ENCODE results near the gene PTCD3. TPM values are rescaled to one million over a fixed set of nuclear protein-coding genes. Genes with fewer than 3 reads are reported as not detected.

PTCD3 gene
- total and polyA plus RNA-seq, 12 donors = 34.8 to 332 (median 112) TPM

- intact Hi-C loops (cut with DNase I) = no loop called here
- TF ChIP-seq, protein P1, sequence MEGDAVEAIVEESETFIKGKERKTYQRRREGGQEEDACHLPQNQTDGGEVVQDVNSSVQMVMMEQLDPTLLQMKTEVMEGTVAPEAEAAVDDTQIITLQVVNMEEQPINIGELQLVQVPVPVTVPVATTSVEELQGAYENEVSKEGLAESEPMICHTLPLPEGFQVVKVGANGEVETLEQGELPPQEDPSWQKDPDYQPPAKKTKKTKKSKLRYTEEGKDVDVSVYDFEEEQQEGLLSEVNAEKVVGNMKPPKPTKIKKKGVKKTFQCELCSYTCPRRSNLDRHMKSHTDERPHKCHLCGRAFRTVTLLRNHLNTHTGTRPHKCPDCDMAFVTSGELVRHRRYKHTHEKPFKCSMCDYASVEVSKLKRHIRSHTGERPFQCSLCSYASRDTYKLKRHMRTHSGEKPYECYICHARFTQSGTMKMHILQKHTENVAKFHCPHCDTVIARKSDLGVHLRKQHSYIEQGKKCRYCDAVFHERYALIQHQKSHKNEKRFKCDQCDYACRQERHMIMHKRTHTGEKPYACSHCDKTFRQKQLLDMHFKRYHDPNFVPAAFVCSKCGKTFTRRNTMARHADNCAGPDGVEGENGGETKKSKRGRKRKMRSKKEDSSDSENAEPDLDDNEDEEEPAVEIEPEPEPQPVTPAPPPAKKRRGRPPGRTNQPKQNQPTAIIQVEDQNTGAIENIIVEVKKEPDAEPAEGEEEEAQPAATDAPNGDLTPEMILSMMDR (IDR thresholded peaks at IDR 0.05) = no peak
- TF ChIP-seq POLR2A (IDR thresholded peaks at IDR 0.05) = no peak
- H3K9me3 ChIP-seq (replicated peaks in 1 of 3) = no peaks in the 10 kb centered on the region
- H3K27ac ChIP-seq = no peak overlapping the region
- no peak for DNase-seq
- H3K4me1 ChIP-seq (replicated peaks in 1 of 2) = peaks cover 11 to 23% of the 10 kb centered on the region in 2 donors
- no peak overlapping the region for H3K4me3 ChIP-seq
- H3K36me3 ChIP-seq (replicated peaks in 1 of 2) = peaks cover 0 to 27% of the 10 kb centered on the region in 2 donors
- H3K27me3 ChIP-seq = no peaks in the 10 kb centered on the region
Measured at GRCh38 chr2:86102157-86102556, 3.9 kb upstream of the PTCD3 start.

GRCh38 chr2:86105252-86105968 lies 625 bp upstream of the PTCD3 start, which contains the start of gene POLR1A:
Gene POLR1A (minus strand): TSS chr2:86105886. CDS start chr2:86105776, 110 bp downstream.
- peak; percentile 86 to 97 (median 93) for DNase-seq
- WGBS, 4 donors = 0% methylated on average over 34 to 38 of the region's 38 CpGs
- peaks cover 15 to 33% of the 10 kb centered on the region in 2 donors for H3K4me1 ChIP-seq (replicated peaks in 1 of 2)
- TF ChIP-seq POLR2A (IDR thresholded peaks at IDR 0.05) = no peak
- TF ChIP-seq, protein P1 (IDR thresholded peaks at IDR 0.05) = peak in 1 of 6 experiments; percentile 32
- no peaks in the 10 kb centered on the region for H3K27me3 ChIP-seq
- H3K27ac ChIP-seq = peak within 1 kb of the TSS; percentile 46 to 90 (median 64)
- H3K36me3 ChIP-seq (replicated peaks in 1 of 2) = peaks cover 0 to 17% of the 10 kb centered on the region in 2 donors
- intact Hi-C loops (cut with DNase I) = no loop called here
- H3K9me3 ChIP-seq (replicated peaks in 1 of 3) = no peaks in the 10 kb centered on the region
- H3K4me3 ChIP-seq = peak within 1 kb of the TSS; percentile 49 to 98 (median 90)

DNA sequence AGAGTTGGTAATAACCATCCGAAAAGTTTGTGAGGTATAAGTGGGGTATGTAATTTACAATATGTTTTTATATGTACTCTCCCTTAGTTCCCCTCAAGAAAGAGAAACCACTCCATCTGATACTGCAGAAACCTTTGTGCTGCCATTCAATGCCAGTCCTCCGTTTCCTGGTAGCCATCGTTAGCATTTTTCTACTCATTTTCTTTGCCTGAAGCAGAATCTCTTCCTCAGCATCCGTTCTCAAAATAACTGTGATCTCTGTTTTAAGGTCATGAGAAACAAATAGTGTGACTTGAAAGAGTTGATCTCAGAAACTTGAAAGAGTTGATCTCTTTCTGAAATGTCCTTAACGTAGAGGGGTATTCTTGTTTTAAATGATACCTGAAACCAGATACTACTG lies 996 bp downstream of the PTCD3 start:
- intact Hi-C loops (cut with DNase I) = no loop called here
- H3K27me3 ChIP-seq = no peaks in the 10 kb centered on the region
- DNase-seq = no peak
- H3K4me3 ChIP-seq = peak overlapping the region in 1 of 4 donors; percentile 98
- H3K4me1 ChIP-seq (replicated peaks in 1 of 2) = peaks cover 15 to 33% of the 10 kb centered on the region in 2 donors
- no peak for TF ChIP-seq POLR2A (IDR thresholded peaks at IDR 0.05)
- H3K27ac ChIP-seq = peak overlapping the region in 1 of 5 donors; percentile 64
- WGBS, 4 donors = 10 to 19% (median 11%) methylated on average over 5 of the region's 5 CpGs
- no peaks in the 10 kb centered on the region for H3K9me3 ChIP-seq (replicated peaks in 1 of 3)
- H3K36me3 ChIP-seq (replicated peaks in 1 of 2) = peaks cover 0 to 32% of the 10 kb centered on the region in 2 donors

DNA sequence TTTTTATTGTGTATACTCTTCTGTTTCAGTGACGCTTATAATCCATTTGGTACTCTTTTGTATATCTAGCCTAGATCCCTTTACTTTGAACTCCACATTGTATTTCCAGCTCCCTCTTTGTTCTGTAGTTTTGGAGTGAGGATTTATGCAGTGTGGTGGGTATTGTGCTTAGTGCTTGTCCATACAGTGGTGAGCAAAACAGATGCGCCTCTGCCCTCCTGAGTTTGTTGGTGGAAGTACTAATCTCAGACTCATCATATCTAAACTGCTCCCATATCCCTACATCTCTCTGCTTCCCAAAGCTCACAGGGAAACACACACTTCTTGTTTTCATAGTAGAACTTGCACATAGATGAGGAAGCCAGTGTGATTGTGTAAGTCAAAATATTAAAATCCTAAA lies 12.1 kb downstream of the PTCD3 start:
- H3K9me3 ChIP-seq (replicated peaks in 1 of 3) = no peaks in the 10 kb centered on the region
- no peak overlapping the region for H3K27ac ChIP-seq
- H3K4me1 ChIP-seq (replicated peaks in 1 of 2) = peaks cover 0 to 9% of the 10 kb centered on the region in 2 donors
- no peak for TF ChIP-seq POLR2A (IDR thresholded peaks at IDR 0.05)
- TF ChIP-seq, protein P1 (IDR thresholded peaks at IDR 0.05) = no peak
- intact Hi-C loops (cut with DNase I) = no loop called here
- 93 to 95% (median 94%) methylated on average over 2 of the region's 2 CpGs for WGBS, 4 donors
- no peak overlapping the region for H3K4me3 ChIP-seq
- peaks cover 0 to 88% of the 10 kb centered on the region in 2 donors for H3K36me3 ChIP-seq (replicated peaks in 1 of 2)
- no peaks in the 10 kb centered on the region for H3K27me3 ChIP-seq
- no peak for DNase-seq
